GM12878 (cell line): ENCODE data around the gene ZDHHC7. TPM values are rescaled to one million over a fixed set of nuclear protein-coding genes. Genes with fewer than 3 reads are reported as not detected.

ENCODE experiments used
- ATAC-seq: fragments of 200-7000 bp; cut with Tn5 transposase; 3 replicates; pipeline ENCODE4 v1.9.1; 2020; ENCODE audit warnings: mild to moderate bottlenecking, moderate library complexity
- BruUV-seq: library from RNA; stranded (reverse); fragments of 400-500 nt; replicated peaks from 2 replicates; lab custom pipeline; 2021; lab: Mats Ljungman, UMichigan
- CTCF ChIA-PET: fragments of 300-600 bp; sonication (Branson Sonifier 250); formaldehyde crosslinking; extraction: SDS; loops from one replicate; lab custom pipeline; 2021; ENCODE audit warnings: inconsistent platforms; lab: Yijun Ruan, JAX
- POLR2A ChIA-PET: fragments of 350-600 bp; formaldehyde crosslinking; extraction: SDS; loops from one replicate; lab custom pipeline; 2021; ENCODE audit warnings: inconsistent platforms; lab: Charles Lee
- RAD21 ChIA-PET: fragments of 300-600 bp; sonication (Branson Sonifier 250); formaldehyde crosslinking; loops from one replicate; lab custom pipeline; 2023; ENCODE audit warnings: antibody characterized with exemption; ENCODE audit not compliant: unreplicated experiment; lab: Charles Lee
- SMC1A ChIA-PET: fragments of 300-600 bp; sonication (Branson Sonifier 250); formaldehyde crosslinking; loops from one replicate; lab custom pipeline; 2023; ENCODE audit not compliant: unreplicated experiment, uncharacterized antibody; lab: Charles Lee
- DNase-seq: peaks from one replicate; pipeline ENCODE4 v3.0.0-alpha.2; 2011; ENCODE audit warnings: low read depth, low spot score
- FAIRE-seq: peaks from 3 replicates; lab custom pipeline; 2011; peaks lifted over from hg19 to GRCh38; lab: Jason Lieb, UNC
- H2AFZ ChIP-seq: 2 replicates; pipeline ENCODE4 v1.6.0; 2011; ENCODE audit warnings: low read depth, low read length, control low read depth; ENCODE audit not compliant: control insufficient read depth
- H3K27ac ChIP-seq: 2 replicates; pipeline ENCODE4 v1.5.1; 2011; ENCODE audit warnings: control low read depth; ENCODE audit not compliant: control insufficient read depth, insufficient read depth
- H3K27me3 ChIP-seq, 2 experiments: replicated peaks in 1 of 2; 2 replicates each; pipeline versions ENCODE4 v1.6.0 to v1.6.1; 2011; ENCODE audit warnings: low read length in 1 of 2; ENCODE audit not compliant: control insufficient read depth in 2 of 2, insufficient read depth in 2 of 2
- H3K36me3 ChIP-seq, 2 experiments: 2 replicates each; pipeline ENCODE4 v1.5.1; 2011; ENCODE audit warnings: low read length in 1 of 2; ENCODE audit not compliant: control insufficient read depth in 2 of 2, insufficient read depth in 2 of 2
- H3K4me1 ChIP-seq: 2 replicates; pipeline ENCODE4 v1.6.1; 2011; ENCODE audit warnings: mild to moderate bottlenecking, low read length, moderate library complexity, mixed read lengths; ENCODE audit not compliant: control insufficient read depth, insufficient read depth
- H3K4me2 ChIP-seq: 2 replicates; pipeline ENCODE4 v1.6.0; 2011; ENCODE audit warnings: control low read depth; ENCODE audit not compliant: control insufficient read depth, insufficient read depth
- H3K4me3 ChIP-seq: fragments of 200-600 bp; sonication (generic); 2 replicates; pipeline ENCODE4 v1.5.1; 2016
- H3K79me2 ChIP-seq: 2 replicates; pipeline ENCODE4 v1.6.0; 2011; ENCODE audit warnings: low read length; ENCODE audit not compliant: control insufficient read depth, insufficient read depth
- H3K9ac ChIP-seq: 2 replicates; pipeline ENCODE4 v1.8.0; 2011; ENCODE audit warnings: low read length, control low read depth, mixed read lengths; ENCODE audit not compliant: control insufficient read depth, insufficient read depth
- H3K9me3 ChIP-seq: replicated peaks from 3 replicates; pipeline ENCODE4 v1.5.1; 2011; ENCODE audit warnings: mild to moderate bottlenecking, low read length; ENCODE audit not compliant: control insufficient read depth, insufficient read depth
- H4K20me1 ChIP-seq: 2 replicates; pipeline ENCODE4 v1.6.0; 2011; ENCODE audit not compliant: control insufficient read depth, insufficient read depth
- BCL11A ChIP-seq: IDR thresholded peaks from 2 replicates; pipeline ENCODE4 v1.6.1; 2011; ENCODE audit warnings: low read depth, low read length
- CREM ChIP-seq: IDR thresholded peaks from 2 replicates; pipeline ENCODE4 v1.6.1; 2014; ENCODE audit warnings: antibody characterized with exemption, low read depth
- E4F1 ChIP-seq: fragments of 450-650 bp; IDR thresholded peaks from 2 replicates; pipeline ENCODE4 v1.6.1; 2018; ENCODE audit warnings: borderline replicate concordance, mild to moderate bottlenecking; ENCODE audit not compliant: partially characterized antibody
- ETV6 ChIP-seq, 2 experiments: fragments of 450-650 bp in 1 of 2; IDR thresholded peaks in 1 of 2; conservative IDR thresholded peaks in 1 of 2; 2 replicates each; pipeline ENCODE4 v1.6.1; 2014; ENCODE audit warnings: antibody characterized with exemption in 1 of 2, borderline replicate concordance in 1 of 2, low read depth in 1 of 2, mild to moderate bottlenecking in 1 of 2, moderate library complexity in 1 of 2
- JUNB ChIP-seq: IDR thresholded peaks from 2 replicates; pipeline ENCODE4 v1.6.1; 2016; ENCODE audit warnings: antibody characterized with exemption, mild to moderate bottlenecking
- NBN ChIP-seq: fragments of 450-650 bp; IDR thresholded peaks from 2 replicates; pipeline ENCODE4 v1.6.1; 2016
- PML ChIP-seq: IDR thresholded peaks from 2 replicates; pipeline ENCODE4 v1.6.1; 2012; ENCODE audit warnings: low read length, inconsistent platforms
- POU2F2 ChIP-seq: IDR thresholded peaks from 3 replicates; pipeline ENCODE4 v1.6.1; 2011; ENCODE audit warnings: low read depth, mild to moderate bottlenecking, low read length, borderline replicate concordance
- RELB ChIP-seq: fragments of 450-650 bp; IDR thresholded peaks from 2 replicates; pipeline ENCODE4 v1.6.1; 2017; ENCODE audit warnings: low read depth, mild to moderate bottlenecking, moderate library complexity
- RUNX3 ChIP-seq: IDR thresholded peaks from 2 replicates; pipeline ENCODE4 v1.6.1; 2012; ENCODE audit warnings: low read length, inconsistent platforms
- SPI1 ChIP-seq: IDR thresholded peaks from 2 replicates; pipeline ENCODE4 v1.6.1; 2011; ENCODE audit warnings: low read depth, mild to moderate bottlenecking, low read length, moderate library complexity, borderline replicate concordance; ENCODE audit not compliant: insufficient read depth
- SREBF1 ChIP-seq: IDR thresholded peaks from 2 replicates; pipeline ENCODE4 v1.6.1; 2012; ENCODE audit warnings: mild to moderate bottlenecking, low read length
- ZNF24 ChIP-seq: fragments of 450-650 bp; IDR thresholded peaks from 2 replicates; pipeline ENCODE4 v1.6.1; 2017; ENCODE audit warnings: antibody characterized with exemption, mild to moderate bottlenecking
- ZNF622 ChIP-seq: fragments of 450-650 bp; IDR thresholded peaks from 2 replicates; pipeline ENCODE4 v1.6.1; 2017; ENCODE audit warnings: mild to moderate bottlenecking, inconsistent platforms
- WGBS: methylation state at CpG from one replicate; pipeline ENCODE4 v1.1.6; 2016; ENCODE audit warnings: low lambda C conversion rate; ENCODE audit not compliant: insufficient replicate concordance, insufficient coverage; ENCODE audit errors: missing lambda C conversion rate; 5-methylcytosine and 5-hydroxymethylcytosine counted together
- in situ Hi-C: fragments of 300-500 bp; cut with MboI; formaldehyde crosslinking; loops from 9 replicates; pipeline ENCODE4 v1.14.3; 2018; ENCODE audit warnings: mixed read lengths
- intact Hi-C: fragments of 100-400 bp; cut with micrococcal nuclease; formaldehyde crosslinking; loops from one replicate; pipeline ENCODE4 v1.14.2; 2022; ENCODE audit not compliant: unreplicated experiment
- polyA plus RNA-seq, 11 experiments: library from polyadenylated mRNA; depleted of rRNA in 4 of 11; unstranded in 6 of 11; stranded (reverse) in 5 of 11; fragments of >200 nt; fragmentation: Nextera tagmentation in 4 of 11; fragmentation: Illumina TruSeq in 1 of 11; extraction: Ambion mirVana in 4 of 11; extraction: Trizol in 1 of 11; gene quantifications; 1 replicate in 1 of 11; 2 replicates in 10 of 11; pipeline versions ENCODE4 v1.2.1 to v1.2.3, GENCODE V29; 2011 to 2016; ENCODE audit warnings: inconsistent platforms in 2 of 11, missing spikeins in 2 of 11, low read depth in 1 of 11
- total RNA-seq, 4 experiments: library from RNA; depleted of rRNA in 3 of 4; stranded (reverse); fragments of >200 nt in 3 of 4; fragmentation: Illumina TruSeq in 1 of 4; extraction: Trizol in 1 of 4; gene quantifications; 2 replicates each; pipeline versions ENCODE4 v1.2.1 to v1.2.3, GENCODE V29; 2013 to 2021
- TF ChIP-seq, protein P1 (sequence below): fragments of 450-650 bp; IDR thresholded peaks from 2 replicates; pipeline ENCODE4 v1.6.1; 2017; ENCODE audit warnings: mild to moderate bottlenecking, moderate library complexity
- TF ChIP-seq, protein P2 (sequence below): IDR thresholded peaks from 2 replicates; pipeline ENCODE4 v1.6.1; 2012; ENCODE audit warnings: low read depth, low read length, improper control_type of control experiment

Gene ZDHHC7
- total and polyA plus RNA-seq, 10 of the 15 experiments (the other 5 are each of a cell fraction or from before 2014, with no cell fraction given), result 0.87 to 26.0 (median 20.0) TPM

DNA sequence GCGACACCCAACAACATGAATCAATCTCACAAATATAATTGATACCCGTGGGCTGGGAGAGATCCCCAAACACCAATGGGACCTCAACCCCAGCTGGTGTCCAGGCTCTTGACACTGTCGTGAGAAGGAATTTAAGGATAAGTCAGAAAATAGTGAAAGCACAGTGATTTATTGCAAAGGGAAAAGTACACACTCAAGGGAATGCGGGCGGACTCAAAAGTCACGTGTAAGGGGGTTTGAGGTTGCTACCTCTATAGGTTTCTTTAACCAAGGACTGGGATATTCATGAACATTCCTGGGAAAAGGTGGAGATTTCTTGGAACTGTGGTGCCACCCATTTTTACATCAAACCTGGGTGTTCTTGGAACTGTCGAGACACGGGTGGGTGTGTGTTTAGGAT lies 6.3 kb upstream of the ZDHHC7 start (continued):
- TF ChIP-seq, protein P1, sequence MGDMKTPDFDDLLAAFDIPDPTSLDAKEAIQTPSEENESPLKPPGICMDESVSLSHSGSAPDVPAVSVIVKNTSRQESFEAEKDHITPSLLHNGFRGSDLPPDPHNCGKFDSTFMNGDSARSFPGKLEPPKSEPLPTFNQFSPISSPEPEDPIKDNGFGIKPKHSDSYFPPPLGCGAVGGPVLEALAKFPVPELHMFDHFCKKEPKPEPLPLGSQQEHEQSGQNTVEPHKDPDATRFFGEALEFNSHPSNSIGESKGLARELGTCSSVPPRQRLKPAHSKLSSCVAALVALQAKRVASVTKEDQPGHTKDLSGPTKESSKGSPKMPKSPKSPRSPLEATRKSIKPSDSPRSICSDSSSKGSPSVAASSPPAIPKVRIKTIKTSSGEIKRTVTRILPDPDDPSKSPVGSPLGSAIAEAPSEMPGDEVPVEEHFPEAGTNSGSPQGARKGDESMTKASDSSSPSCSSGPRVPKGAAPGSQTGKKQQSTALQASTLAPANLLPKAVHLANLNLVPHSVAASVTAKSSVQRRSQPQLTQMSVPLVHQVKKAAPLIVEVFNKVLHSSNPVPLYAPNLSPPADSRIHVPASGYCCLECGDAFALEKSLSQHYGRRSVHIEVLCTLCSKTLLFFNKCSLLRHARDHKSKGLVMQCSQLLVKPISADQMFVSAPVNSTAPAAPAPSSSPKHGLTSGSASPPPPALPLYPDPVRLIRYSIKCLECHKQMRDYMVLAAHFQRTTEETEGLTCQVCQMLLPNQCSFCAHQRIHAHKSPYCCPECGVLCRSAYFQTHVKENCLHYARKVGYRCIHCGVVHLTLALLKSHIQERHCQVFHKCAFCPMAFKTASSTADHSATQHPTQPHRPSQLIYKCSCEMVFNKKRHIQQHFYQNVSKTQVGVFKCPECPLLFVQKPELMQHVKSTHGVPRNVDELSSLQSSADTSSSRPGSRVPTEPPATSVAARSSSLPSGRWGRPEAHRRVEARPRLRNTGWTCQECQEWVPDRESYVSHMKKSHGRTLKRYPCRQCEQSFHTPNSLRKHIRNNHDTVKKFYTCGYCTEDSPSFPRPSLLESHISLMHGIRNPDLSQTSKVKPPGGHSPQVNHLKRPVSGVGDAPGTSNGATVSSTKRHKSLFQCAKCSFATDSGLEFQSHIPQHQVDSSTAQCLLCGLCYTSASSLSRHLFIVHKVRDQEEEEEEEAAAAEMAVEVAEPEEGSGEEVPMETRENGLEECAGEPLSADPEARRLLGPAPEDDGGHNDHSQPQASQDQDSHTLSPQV, result no peak
- TF ChIP-seq E4F1 (no peak), NBN (no peak), ZNF622 (no peak)

- no peak overlapping the region for H3K4me3 ChIP-seq
- H4K20me1 ChIP-seq, result no peaks in the 10 kb centered on the region
- H3K27me3 ChIP-seq, result no peaks in the 10 kb centered on the region
- WGBS, result 2% methylated on average over 4 of the region's 4 CpGs
- H3K27ac ChIP-seq, result no peak overlapping the region
- in situ Hi-C loops (no loop called here), intact Hi-C loops (no loop called here)
- H3K4me2 ChIP-seq, result no peak overlapping the region
- no peak overlapping the region for H2AFZ ChIP-seq
- peaks cover 6% of the 10 kb centered on the region for H3K4me1 ChIP-seq
- ChIA-PET SMC1A (no interaction called here), CTCF (no interaction called here), RAD21 (no interaction called here), POLR2A (interaction anchor here (1.4 kb wide), 1 partner anchor 9 kb away, joined by 4 read pairs; no protein-coding TSS in a partner anchor)
- no peak overlapping the region for H3K9ac ChIP-seq
- ATAC-seq, result peak; percentile 93
- H3K9me3 ChIP-seq, result no peaks in the 10 kb centered on the region
- no TSS peak for BruUV-seq
- H3K36me3 ChIP-seq, result no peaks in the 10 kb centered on the region
- H3K79me2 ChIP-seq, result no peaks in the 10 kb centered on the region
- DNase-seq, result peak; percentile 19
- peak; percentile 83 for FAIRE-seq
- TF ChIP-seq BCL11A (no peak), JUNB (peak; percentile 28; the same call in 1 of the 2 replicates), ZNF24 (no peak), SREBF1 (no peak), POU2F2 (no peak), RUNX3 (peak; percentile 83), ETV6 (conservative IDR thresholded peaks at IDR 0.05 in 1 of 2, IDR thresholded peaks at IDR 0.05 in 1 of 2; ENCODE audit: borderline replicate concordance in 1 of 2, low read depth in 1 of 2) (peak in 1 of 2 experiments; percentile 56; a peak in 1 of 4 replicates), SPI1 (0 out of 2 replicates have a peak, but pooled peaks have one; percentile 2), CREM (no peak), RELB (no peak), PML (no peak)
- TF ChIP-seq, protein P2, sequence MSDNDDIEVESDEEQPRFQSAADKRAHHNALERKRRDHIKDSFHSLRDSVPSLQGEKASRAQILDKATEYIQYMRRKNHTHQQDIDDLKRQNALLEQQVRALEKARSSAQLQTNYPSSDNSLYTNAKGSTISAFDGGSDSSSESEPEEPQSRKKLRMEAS, result no peak
Observed at GRCh38 chr16:85017151-85017550, 5.8 kb upstream of the ZDHHC7 start.
